Measurements from ENCODE around the gene HOXD9.

GRCh38 chr2:176095421-176095820, 27.1 kb upstream of the HOXD9 start:
- TF ChIP-seq, protein P1, sequence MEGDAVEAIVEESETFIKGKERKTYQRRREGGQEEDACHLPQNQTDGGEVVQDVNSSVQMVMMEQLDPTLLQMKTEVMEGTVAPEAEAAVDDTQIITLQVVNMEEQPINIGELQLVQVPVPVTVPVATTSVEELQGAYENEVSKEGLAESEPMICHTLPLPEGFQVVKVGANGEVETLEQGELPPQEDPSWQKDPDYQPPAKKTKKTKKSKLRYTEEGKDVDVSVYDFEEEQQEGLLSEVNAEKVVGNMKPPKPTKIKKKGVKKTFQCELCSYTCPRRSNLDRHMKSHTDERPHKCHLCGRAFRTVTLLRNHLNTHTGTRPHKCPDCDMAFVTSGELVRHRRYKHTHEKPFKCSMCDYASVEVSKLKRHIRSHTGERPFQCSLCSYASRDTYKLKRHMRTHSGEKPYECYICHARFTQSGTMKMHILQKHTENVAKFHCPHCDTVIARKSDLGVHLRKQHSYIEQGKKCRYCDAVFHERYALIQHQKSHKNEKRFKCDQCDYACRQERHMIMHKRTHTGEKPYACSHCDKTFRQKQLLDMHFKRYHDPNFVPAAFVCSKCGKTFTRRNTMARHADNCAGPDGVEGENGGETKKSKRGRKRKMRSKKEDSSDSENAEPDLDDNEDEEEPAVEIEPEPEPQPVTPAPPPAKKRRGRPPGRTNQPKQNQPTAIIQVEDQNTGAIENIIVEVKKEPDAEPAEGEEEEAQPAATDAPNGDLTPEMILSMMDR (IDR thresholded peaks at IDR 0.05): no peak
- TF ChIP-seq POLR2A (IDR thresholded peaks at IDR 0.05): no peak
- no peak for TF ChIP-seq POLR2AphosphoS5 (IDR thresholded peaks at IDR 0.05)
